HG02678 (cell line): ENCODE results near the gene PWP2.
A peak's percentile ranks its signal among the peaks of the same experiment; 100 is the strongest.
"Not testable (repeated sequence)": the region's sequence is repeated elsewhere in the genome, so short reads cannot be mapped to it uniquely, and the experiment has no call there.

Source experiments
- ATAC-seq: cut with Tn5 transposase; IDR thresholded peaks from one replicate; pipeline ENCODE4 v1.9.1; 2021; ENCODE audit warnings: mild to moderate bottlenecking, moderate library complexity; ENCODE audit not compliant: unreplicated experiment

The PWP2 gene

GRCh38 chr21:44082648-44083440, 24.4 kb upstream of the PWP2 start:
- ATAC-seq = no peak

- no peak for ATAC-seq
Measured at GRCh38 chr21:44083631-44084291, 23.4 kb upstream of the PWP2 start.

GRCh38 chr21:44084496-44085241, 22.5 kb upstream of the PWP2 start:
- no peak for ATAC-seq

- no peak for ATAC-seq
Measured at GRCh38 chr21:44085491-44086321, 21.5 kb upstream of the PWP2 start.

- ATAC-seq = no peak
Measured at GRCh38 chr21:44086636-44087425, 20.4 kb upstream of the PWP2 start.

- ATAC-seq = no peak
Measured at GRCh38 chr21:44087426-44088400, 19.5 kb upstream of the PWP2 start.

- ATAC-seq = no peak
Measured at GRCh38 chr21:44088401-44088780, 18.8 kb upstream of the PWP2 start.

- peak; percentile 48 for ATAC-seq
Measured at GRCh38 chr21:44089001-44089911, 17.9 kb upstream of the PWP2 start.

GRCh38 chr21:44090325-44090724, 16.9 kb upstream of the PWP2 start:
- no peak for ATAC-seq

- ATAC-seq = no peak
Measured at GRCh38 chr21:44092211-44092610, 15.0 kb upstream of the PWP2 start.

GRCh38 chr21:44093761-44094160, 13.4 kb upstream of the PWP2 start:
- no peak for ATAC-seq

- ATAC-seq = no peak
Measured at GRCh38 chr21:44094832-44095231, 12.4 kb upstream of the PWP2 start.

GRCh38 chr21:44098507-44098906, 8.7 kb upstream of the PWP2 start:
- ATAC-seq = not testable (repeated sequence)

GRCh38 chr21:44098964-44099363, 8.2 kb upstream of the PWP2 start:
- ATAC-seq = not testable (repeated sequence)

- ATAC-seq = not testable (repeated sequence)
Measured at GRCh38 chr21:44107589-44107988, 390 bp downstream of the PWP2 start.

- not testable (repeated sequence) for ATAC-seq
Measured at GRCh38 chr21:44113702-44114371, 6.6 kb downstream of the PWP2 start.

- ATAC-seq = not testable (repeated sequence)
Measured at GRCh38 chr21:44122131-44122530, 14.9 kb downstream of the PWP2 start.
